ENCODE results near the gene TOM1L1. TPM values are rescaled to one million over a fixed set of nuclear protein-coding genes. Genes with fewer than 3 reads are reported as not detected.

Gene TOM1L1
- total and polyA plus RNA-seq, 4 donors = 21.4 to 119 (median 33.9) TPM

GRCh38 chr17:54888981-54889380, 11.7 kb upstream of the TOM1L1 start:
- Histone ChIP-seq H3K27me3 (ENCODE audit: control insufficient read depth in 4 of 4, insufficient read depth in 4 of 4, low read length in 3 of 4) (no peaks in the 10 kb centered on the region), H3K9ac (ENCODE audit: low read depth in 1 of 2, low read length in 2 of 2) (no peak overlapping the region), H3K4me1 (ENCODE audit: control insufficient read depth in 4 of 4, insufficient read depth in 4 of 4, low read length in 3 of 4) (peaks cover 5 to 23% (median 12%) of the 10 kb centered on the region in 4 donors), H3K36me3 (ENCODE audit: control insufficient read depth in 4 of 4, insufficient read depth in 3 of 4, low read depth in 1 of 4, low read length in 3 of 4) (no peaks in the 10 kb centered on the region), H3K9me3 (ENCODE audit: control insufficient read depth in 4 of 4, low read length in 3 of 4) (no peaks in the 10 kb centered on the region), H3K27ac (ENCODE audit: low read depth in 1 of 2, low read length in 2 of 2) (no peak overlapping the region), H3K4me3 (ENCODE audit: low read depth in 1 of 3, low read length in 3 of 3) (peak overlapping the region in 1 of 3 donors; percentile 23)
- no peak for DNase-seq (ENCODE audit: low spot score)
- WGBS = 72% methylated on average over 7 of the region's 7 CpGs
- TF ChIP-seq TAF1 (conservative IDR thresholded peaks at IDR 0.05) (no peak), RXRA (IDR thresholded peaks at IDR 0.05) (no peak), JUND (IDR thresholded peaks at IDR 0.05) (no peak), GABPA (IDR thresholded peaks at IDR 0.05 in 1 of 2, conservative IDR thresholded peaks at IDR 0.05 in 1 of 2) (no peak), CTCF (IDR thresholded peaks at IDR 0.05; ENCODE audit: low read depth, low read length, missing input control) (no peak), YY1 (IDR thresholded peaks at IDR 0.05) (no peak), NR2F2 (IDR thresholded peaks at IDR 0.05) (no peak), REST (IDR thresholded peaks at IDR 0.05) (no peak), RAD21 (IDR thresholded peaks at IDR 0.05) (no peak), FOXA1 (IDR thresholded peaks at IDR 0.05) (no peak), SP1 (IDR thresholded peaks at IDR 0.05) (no peak), FOXA2 (IDR thresholded peaks at IDR 0.05) (no peak), ATF3 (IDR thresholded peaks at IDR 0.05) (no peak), HNF4G (IDR thresholded peaks at IDR 0.05) (no peak)

GRCh38 chr17:54891176-54891821, 9.4 kb upstream of the TOM1L1 start:
- no peak for TF ChIP-seq SP1 (IDR thresholded peaks at IDR 0.05)
- TF ChIP-seq ZBTB33 (IDR thresholded peaks at IDR 0.05) = no peak
- peak; percentile 54 for TF ChIP-seq CTCF (IDR thresholded peaks at IDR 0.05; ENCODE audit: low read depth, low read length, missing input control)
- TF ChIP-seq RXRA (IDR thresholded peaks at IDR 0.05) = no peak
- TF ChIP-seq YY1 (IDR thresholded peaks at IDR 0.05) = no peak
- no peak for TF ChIP-seq NR2F2 (IDR thresholded peaks at IDR 0.05)
- TF ChIP-seq HNF4A (conservative IDR thresholded peaks at IDR 0.05) = no peak
- peak in 1 of 2 donors; percentile 27 for TF ChIP-seq JUND (IDR thresholded peaks at IDR 0.05)
- TF ChIP-seq GABPA (IDR thresholded peaks at IDR 0.05 in 1 of 2, conservative IDR thresholded peaks at IDR 0.05 in 1 of 2) = no peak
- no peak for TF ChIP-seq ATF3 (IDR thresholded peaks at IDR 0.05)
- TF ChIP-seq FOXA1 (IDR thresholded peaks at IDR 0.05) = no peak
- no peak for TF ChIP-seq MAX (IDR thresholded peaks at IDR 0.05)
- peak; percentile 91 for TF ChIP-seq RAD21 (IDR thresholded peaks at IDR 0.05)
- no peak for TF ChIP-seq TAF1 (conservative IDR thresholded peaks at IDR 0.05)
- no peak for TF ChIP-seq EGR1 (IDR thresholded peaks at IDR 0.05; ENCODE audit: low read depth in 2 of 2)
- no peak for TF ChIP-seq FOXA2 (IDR thresholded peaks at IDR 0.05)
- Histone ChIP-seq H3K36me3 (ENCODE audit: control insufficient read depth in 4 of 4, insufficient read depth in 3 of 4, low read depth in 1 of 4, low read length in 3 of 4) (no peaks in the 10 kb centered on the region), H3K9ac (ENCODE audit: low read depth in 1 of 2, low read length in 2 of 2) (no peak overlapping the region), H3K27ac (ENCODE audit: low read depth in 1 of 2, low read length in 2 of 2) (no peak overlapping the region), H3K9me3 (ENCODE audit: control insufficient read depth in 4 of 4, low read length in 3 of 4) (no peaks in the 10 kb centered on the region), H3K4me3 (ENCODE audit: low read depth in 1 of 3, low read length in 3 of 3) (no peak overlapping the region), H3K27me3 (ENCODE audit: control insufficient read depth in 4 of 4, insufficient read depth in 4 of 4, low read length in 3 of 4) (no peaks in the 10 kb centered on the region), H3K4me1 (ENCODE audit: control insufficient read depth in 4 of 4, insufficient read depth in 4 of 4, low read length in 3 of 4) (peaks cover 5 to 23% (median 12%) of the 10 kb centered on the region in 4 donors)
- no peak for DNase-seq (ENCODE audit: low spot score)
- 2% methylated on average over 1 of the region's 1 CpG for WGBS

Measured in liver (tissue), 9 donors.